Cardiac muscle cell (in vitro differentiated cells and primary cell): ENCODE results near the gene TMTC4. TPM values are rescaled to one million over a fixed set of nuclear protein-coding genes. Genes with fewer than 3 reads are reported as not detected.
A peak's percentile ranks its signal among the peaks of the same experiment; 100 is the strongest.

Experiments
- DNase-seq, 2 donors: peaks; one replicate each; pipeline versions ENCODE4 v3.0.0 to v3.0.0-alpha.2; 2010 to 2017; ENCODE audit warnings: low read depth in 1 of 2, low spot score in 1 of 2
- H3K27ac ChIP-seq: fragments of 200-600 bp; sonication (generic); 2 replicates; pipeline ENCODE4 v1.5.1; 2016
- H3K27me3 ChIP-seq: fragments of 200-600 bp; sonication (generic); 2 replicates; pipeline ENCODE4 v1.6.0; 2016; ENCODE audit warnings: control low read depth
- H3K36me3 ChIP-seq: fragments of 200-600 bp; sonication (generic); 2 replicates; pipeline ENCODE4 v1.5.1; 2016; ENCODE audit warnings: control low read depth
- H3K4me1 ChIP-seq: fragments of 200-600 bp; sonication (generic); 2 replicates; pipeline ENCODE4 v1.8.1; 2017; ENCODE audit warnings: low read depth, mild to moderate bottlenecking, mixed run types
- H3K4me3 ChIP-seq: fragments of 200-600 bp; sonication (generic); 2 replicates; pipeline ENCODE4 v1.5.1; 2016; ENCODE audit warnings: mild to moderate bottlenecking
- H3K9me3 ChIP-seq: fragments of 200-600 bp; sonication (generic); 2 replicates; pipeline ENCODE4 v1.5.1; 2017; ENCODE audit warnings: low read depth, mild to moderate bottlenecking, control low read depth
- polyA plus RNA-seq: library from polyadenylated mRNA; unstranded; fragments of >200 nt; fragmentation: Nextera tagmentation; extraction: Ambion mirVana; gene quantifications from 2 replicates; pipeline ENCODE4 v1.2.1, GENCODE V29; 2016
- total RNA-seq: library from RNA; depleted of rRNA; stranded (reverse); fragments of >200 nt; gene quantifications from 2 replicates; pipeline ENCODE4 v1.2.3, GENCODE V29; 2016
- TF ChIP-seq, protein P1 (sequence below): IDR thresholded peaks from 2 replicates; pipeline ENCODE4 v1.5.1; 2012; ENCODE audit warnings: low read depth, mild to moderate bottlenecking, low read length

The TMTC4 gene
- total and polyA plus RNA-seq, 2 experiments from 2014 or later: 25.6 to 29.3 TPM

GRCh38 chr13:100665403-100665802 lies 9.2 kb downstream of the TMTC4 start:
- peaks cover 4% of the 10 kb centered on the region for H3K4me1 ChIP-seq

DNA sequence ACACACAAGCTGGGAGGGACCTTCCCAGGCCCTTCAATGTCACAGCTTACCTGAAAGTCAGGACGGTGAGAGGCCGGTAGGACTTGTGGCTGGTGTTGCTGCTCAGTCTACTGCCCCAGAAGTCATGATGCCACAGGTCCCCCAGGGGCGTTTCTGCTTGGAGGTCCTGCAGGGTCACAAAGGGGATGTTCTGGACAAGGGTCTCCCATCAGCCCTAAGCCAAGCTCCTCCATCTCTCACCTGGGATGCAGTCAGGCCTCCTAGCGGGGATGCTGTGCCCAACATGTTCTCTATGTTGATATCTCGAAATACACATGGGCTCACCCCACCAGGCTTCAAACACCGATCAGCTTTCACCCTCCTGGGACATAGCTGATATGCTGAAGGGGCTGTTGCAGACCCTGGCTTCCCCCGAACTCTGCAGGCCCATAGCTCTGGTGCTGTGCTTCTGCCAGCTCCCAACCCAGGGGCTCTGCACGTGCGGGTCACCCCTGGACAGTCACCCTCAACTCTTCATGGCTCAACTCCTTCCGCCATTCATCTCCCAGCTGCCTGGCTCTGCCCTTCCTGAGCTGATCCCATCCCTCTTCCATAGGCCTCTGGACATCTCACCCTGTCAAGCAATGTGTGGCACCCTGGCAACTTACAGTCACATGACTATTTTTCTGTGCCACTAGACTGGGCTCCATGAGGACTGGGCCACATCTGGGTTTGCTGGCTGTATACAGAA lies 10.3 kb downstream of the TMTC4 start:
- H3K4me3 ChIP-seq: no peak overlapping the region
- no peaks in the 10 kb centered on the region for H3K9me3 ChIP-seq
- TF ChIP-seq, protein P1, sequence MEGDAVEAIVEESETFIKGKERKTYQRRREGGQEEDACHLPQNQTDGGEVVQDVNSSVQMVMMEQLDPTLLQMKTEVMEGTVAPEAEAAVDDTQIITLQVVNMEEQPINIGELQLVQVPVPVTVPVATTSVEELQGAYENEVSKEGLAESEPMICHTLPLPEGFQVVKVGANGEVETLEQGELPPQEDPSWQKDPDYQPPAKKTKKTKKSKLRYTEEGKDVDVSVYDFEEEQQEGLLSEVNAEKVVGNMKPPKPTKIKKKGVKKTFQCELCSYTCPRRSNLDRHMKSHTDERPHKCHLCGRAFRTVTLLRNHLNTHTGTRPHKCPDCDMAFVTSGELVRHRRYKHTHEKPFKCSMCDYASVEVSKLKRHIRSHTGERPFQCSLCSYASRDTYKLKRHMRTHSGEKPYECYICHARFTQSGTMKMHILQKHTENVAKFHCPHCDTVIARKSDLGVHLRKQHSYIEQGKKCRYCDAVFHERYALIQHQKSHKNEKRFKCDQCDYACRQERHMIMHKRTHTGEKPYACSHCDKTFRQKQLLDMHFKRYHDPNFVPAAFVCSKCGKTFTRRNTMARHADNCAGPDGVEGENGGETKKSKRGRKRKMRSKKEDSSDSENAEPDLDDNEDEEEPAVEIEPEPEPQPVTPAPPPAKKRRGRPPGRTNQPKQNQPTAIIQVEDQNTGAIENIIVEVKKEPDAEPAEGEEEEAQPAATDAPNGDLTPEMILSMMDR: no peak
- peaks cover 17% of the 10 kb centered on the region for H3K36me3 ChIP-seq
- no peak overlapping the region for H3K27ac ChIP-seq
- no peaks in the 10 kb centered on the region for H3K27me3 ChIP-seq
- H3K4me1 ChIP-seq: peaks cover 4% of the 10 kb centered on the region
- DNase-seq: no peak

More at GRCh38 chr13:100665403-100665802, 9.2 kb downstream of the TMTC4 start:
- H3K4me3 ChIP-seq: no peak overlapping the region
- DNase-seq: no peak
- peaks cover 17% of the 10 kb centered on the region for H3K36me3 ChIP-seq
- H3K27ac ChIP-seq: no peak overlapping the region
- H3K9me3 ChIP-seq: no peaks in the 10 kb centered on the region
- TF ChIP-seq, protein P1: no peak
- no peaks in the 10 kb centered on the region for H3K27me3 ChIP-seq

- Histone ChIP-seq H3K4me1 (peaks cover 4% of the 10 kb centered on the region), H3K9me3 (no peaks in the 10 kb centered on the region), H3K4me3 (no peak overlapping the region), H3K27ac (peak overlapping the region; percentile 18), H3K27me3 (no peaks in the 10 kb centered on the region), H3K36me3 (peaks cover 20% of the 10 kb centered on the region)
- TF ChIP-seq, protein P1: no peak
- DNase-seq: no peak
These were observed 12.0 kb downstream of the TMTC4 start for GRCh38 chr13:100662468-100663211.

DNA sequence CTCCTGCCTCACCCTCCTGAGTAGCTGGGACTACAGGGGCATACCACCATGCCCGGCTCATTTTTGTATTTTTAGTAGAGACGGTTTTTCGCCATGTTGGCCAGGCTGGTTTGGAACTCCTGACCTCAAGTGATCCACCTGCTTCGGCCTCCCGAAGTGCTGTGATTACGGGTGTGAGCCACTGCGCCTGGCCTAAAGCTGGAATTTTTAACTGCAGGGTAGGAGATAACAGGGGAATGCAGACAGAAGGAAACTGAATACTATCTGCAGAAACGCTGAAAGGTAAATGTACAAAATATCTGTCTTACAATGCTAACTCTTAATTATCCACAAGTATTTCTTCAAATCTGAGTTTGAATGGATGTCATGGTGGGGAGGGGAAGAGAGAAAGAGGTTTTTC lies 13.8 kb downstream of the TMTC4 start:
- TF ChIP-seq, protein P1: no peak
- no peak for DNase-seq
- Histone ChIP-seq H3K27ac (no peak overlapping the region), H3K36me3 (peaks cover 20% of the 10 kb centered on the region), H3K9me3 (no peaks in the 10 kb centered on the region), H3K4me3 (no peak overlapping the region), H3K27me3 (no peaks in the 10 kb centered on the region), H3K4me1 (peaks cover 4% of the 10 kb centered on the region)

DNA sequence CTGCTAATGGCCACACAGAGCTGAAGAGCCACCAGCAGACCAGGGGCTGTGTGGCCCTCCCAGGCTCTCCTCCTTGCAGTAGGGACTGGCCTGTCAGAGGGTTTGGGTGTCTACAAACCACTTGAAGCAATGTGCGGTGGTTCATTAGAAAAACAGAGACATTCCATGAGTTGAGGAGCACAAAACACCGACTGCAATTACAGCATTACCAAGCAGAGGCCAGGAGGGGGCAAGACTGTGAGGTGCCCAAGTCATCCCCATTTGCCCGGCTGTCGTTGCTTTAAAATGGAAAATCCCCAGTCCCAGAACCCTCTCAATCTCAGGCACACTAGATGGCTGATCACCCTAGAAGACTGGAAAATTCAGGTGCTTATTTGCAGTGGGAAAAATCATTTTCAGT lies 15.0 kb downstream of the TMTC4 start:
- no peak for DNase-seq
- H3K36me3 ChIP-seq: peaks cover 18% of the 10 kb centered on the region
- TF ChIP-seq, protein P1: no peak
- no peaks in the 10 kb centered on the region for H3K27me3 ChIP-seq
- peaks cover 4% of the 10 kb centered on the region for H3K4me1 ChIP-seq
- H3K27ac ChIP-seq: no peak overlapping the region
- no peak overlapping the region for H3K4me3 ChIP-seq
- no peaks in the 10 kb centered on the region for H3K9me3 ChIP-seq
